Thoracic aorta (tissue), 2 donors: ENCODE results near the gene CSK. TPM values are rescaled to one million over a fixed set of nuclear protein-coding genes. Genes with fewer than 3 reads are reported as not detected.

Experiments
- ATAC-seq: fragments of 150-250 bp; one replicate; pipeline ENCODE4 v1.8.0; 2017; ENCODE audit warnings: low read depth; ENCODE audit not compliant: insufficient number of reproducible peaks, low FRiP score
- DNase-seq: peaks from one replicate; pipeline ENCODE4 v3.0.0-alpha.2; 2020; ENCODE audit warnings: low spot score
- H3K27ac ChIP-seq, 2 donors: fragments of 200-600 bp; sonication (generic); 1 replicate in 1 of 2; 2 replicates in 1 of 2; pipeline ENCODE4 v1.5.1; 2016; ENCODE audit warnings: mild to moderate bottlenecking in 2 of 2, moderate library complexity in 2 of 2
- H3K27me3 ChIP-seq: fragments of 200-600 bp; sonication (generic); replicated peaks from 2 replicates; pipeline ENCODE4 v1.6.0; 2016; ENCODE audit warnings: mild to moderate bottlenecking; ENCODE audit not compliant: insufficient read depth
- H3K36me3 ChIP-seq: fragments of 200-600 bp; sonication (generic); one replicate; pipeline ENCODE4 v1.5.1; 2016
- H3K4me1 ChIP-seq, 2 donors: fragments of 200-600 bp; sonication (generic); 1 replicate in 1 of 2; 2 replicates in 1 of 2; pipeline versions ENCODE4 v1.5.1 to v1.6.0; 2016; ENCODE audit warnings: low read depth in 2 of 2, mild to moderate bottlenecking in 1 of 2; ENCODE audit not compliant: control insufficient read depth in 1 of 2
- H3K4me3 ChIP-seq: fragments of 200-600 bp; sonication (generic); 2 replicates; pipeline ENCODE4 v1.5.1; 2016; ENCODE audit warnings: mild to moderate bottlenecking
- H3K9me3 ChIP-seq: fragments of 200-600 bp; sonication (generic); 2 replicates; pipeline ENCODE4 v1.5.1; 2016
- total RNA-seq, 2 donors: library from RNA; depleted of rRNA; stranded (reverse); fragments of >200 nt; gene quantifications; one replicate each; pipeline versions ENCODE4 v1.1.0 to v1.2.3, GENCODE V29; 2016
- TF ChIP-seq, protein P1 (sequence below): fragments of 200-600 bp; sonication (generic); IDR thresholded peaks from one replicate; pipeline ENCODE4 v1.5.1; 2019; ENCODE audit warnings: antibody characterized with exemption

Gene CSK
- total RNA-seq, 2 donors from 2014 or later, result 32.7 to 61.6 TPM

DNA sequence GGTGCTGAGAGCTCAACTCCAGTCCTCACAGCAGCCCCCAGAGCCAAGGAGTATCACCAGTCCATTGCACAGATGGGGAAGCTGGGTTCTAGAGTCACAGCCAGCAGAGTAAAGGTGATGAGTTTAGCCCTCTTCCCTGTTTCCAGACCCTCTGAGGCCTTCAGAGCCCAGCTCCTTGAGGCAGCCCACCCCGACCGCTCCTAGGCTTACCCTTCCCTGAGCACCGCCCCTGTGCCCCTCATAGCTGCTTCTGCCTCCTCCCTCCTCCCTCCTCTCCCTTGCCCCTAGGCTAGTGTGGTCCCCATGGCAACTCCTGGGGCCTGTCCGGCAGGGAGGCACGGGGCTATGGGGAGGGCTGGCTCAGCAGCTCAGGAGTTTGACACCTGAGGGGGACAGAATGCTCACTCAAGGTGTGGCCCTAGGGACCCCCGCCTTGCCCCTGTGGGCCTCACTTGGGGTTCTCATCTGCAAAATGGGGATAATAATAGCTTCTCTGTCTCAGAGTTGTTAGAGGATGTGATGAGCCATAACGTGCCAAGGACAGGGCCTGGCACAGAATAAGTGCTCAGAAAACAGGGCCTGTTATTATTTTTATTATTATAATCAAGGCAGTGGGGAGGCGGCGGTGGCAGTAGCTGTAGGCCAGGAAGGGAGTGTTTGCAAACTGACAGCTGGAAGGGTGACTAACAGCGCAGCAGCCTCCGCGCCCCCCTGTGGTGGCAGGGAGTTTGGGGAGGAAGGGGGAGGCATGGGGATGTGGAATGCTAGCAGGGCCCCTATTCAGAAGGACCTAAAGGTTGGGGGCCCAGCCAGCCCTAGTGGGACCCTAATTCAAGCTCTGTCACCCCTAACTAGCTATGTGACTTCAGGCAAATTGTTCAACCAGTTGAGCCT, 11.5 kb downstream of the CSK start:
- DNase-seq, result no peak
- ATAC-seq, result no peak

GRCh38 chr15:74794248-74794969, 12.5 kb downstream of the CSK start:
- TF ChIP-seq, protein P1, sequence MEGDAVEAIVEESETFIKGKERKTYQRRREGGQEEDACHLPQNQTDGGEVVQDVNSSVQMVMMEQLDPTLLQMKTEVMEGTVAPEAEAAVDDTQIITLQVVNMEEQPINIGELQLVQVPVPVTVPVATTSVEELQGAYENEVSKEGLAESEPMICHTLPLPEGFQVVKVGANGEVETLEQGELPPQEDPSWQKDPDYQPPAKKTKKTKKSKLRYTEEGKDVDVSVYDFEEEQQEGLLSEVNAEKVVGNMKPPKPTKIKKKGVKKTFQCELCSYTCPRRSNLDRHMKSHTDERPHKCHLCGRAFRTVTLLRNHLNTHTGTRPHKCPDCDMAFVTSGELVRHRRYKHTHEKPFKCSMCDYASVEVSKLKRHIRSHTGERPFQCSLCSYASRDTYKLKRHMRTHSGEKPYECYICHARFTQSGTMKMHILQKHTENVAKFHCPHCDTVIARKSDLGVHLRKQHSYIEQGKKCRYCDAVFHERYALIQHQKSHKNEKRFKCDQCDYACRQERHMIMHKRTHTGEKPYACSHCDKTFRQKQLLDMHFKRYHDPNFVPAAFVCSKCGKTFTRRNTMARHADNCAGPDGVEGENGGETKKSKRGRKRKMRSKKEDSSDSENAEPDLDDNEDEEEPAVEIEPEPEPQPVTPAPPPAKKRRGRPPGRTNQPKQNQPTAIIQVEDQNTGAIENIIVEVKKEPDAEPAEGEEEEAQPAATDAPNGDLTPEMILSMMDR, result no peak
- Histone ChIP-seq H3K4me3 (no peak overlapping the region), H3K27me3 (no peaks in the 10 kb centered on the region), H3K27ac (no peak overlapping the region), H3K4me1 (peaks cover 25 to 37% of the 10 kb centered on the region in 2 donors), H3K36me3 (peaks cover 3% of the 10 kb centered on the region), H3K9me3 (no peaks in the 10 kb centered on the region)
- DNase-seq (no peak), ATAC-seq (no peak)

More for the DNA sequence above, 11.5 kb downstream of the CSK start:
- no peak overlapping the region for H3K4me3 ChIP-seq
- peaks cover 35 to 47% of the 10 kb centered on the region in 2 donors for H3K4me1 ChIP-seq
- no peaks in the 10 kb centered on the region for H3K9me3 ChIP-seq
- no peaks in the 10 kb centered on the region for H3K27me3 ChIP-seq
- H3K27ac ChIP-seq, result no peak overlapping the region
- no peaks in the 10 kb centered on the region for H3K36me3 ChIP-seq
- TF ChIP-seq, protein P1, result no peak

- no peaks in the 10 kb centered on the region for H3K27me3 ChIP-seq
- H3K27ac ChIP-seq, result no peak overlapping the region
- no peak for ATAC-seq
- no peak for DNase-seq
- TF ChIP-seq, protein P1, result no peak
- H3K4me1 ChIP-seq, result peaks cover 19 to 31% of the 10 kb centered on the region in 2 donors
- H3K36me3 ChIP-seq, result peaks cover 3% of the 10 kb centered on the region
- no peaks in the 10 kb centered on the region for H3K9me3 ChIP-seq
- no peak overlapping the region for H3K4me3 ChIP-seq
Measured at GRCh38 chr15:74794970-74795349, 13.1 kb downstream of the CSK start.

GRCh38 chr15:74795966-74796625, 14.2 kb downstream of the CSK start:
- TF ChIP-seq, protein P1, result no peak
- no peaks in the 10 kb centered on the region for H3K27me3 ChIP-seq
- H3K9me3 ChIP-seq, result no peaks in the 10 kb centered on the region
- H3K36me3 ChIP-seq, result peaks cover 4% of the 10 kb centered on the region
- ATAC-seq (no peak), DNase-seq (no peak)
- H3K4me3 ChIP-seq, result no peak overlapping the region
- H3K4me1 ChIP-seq, result peaks cover 10 to 20% of the 10 kb centered on the region in 2 donors
- H3K27ac ChIP-seq, result no peak overlapping the region
